ENCODE results near the gene ATP6V1G1. TPM values are rescaled to one million over a fixed set of nuclear protein-coding genes. Genes with fewer than 3 reads are reported as not detected.

ATP6V1G1 gene
- total RNA-seq, 1 donor from 2014 or later = 123 TPM

DNA sequence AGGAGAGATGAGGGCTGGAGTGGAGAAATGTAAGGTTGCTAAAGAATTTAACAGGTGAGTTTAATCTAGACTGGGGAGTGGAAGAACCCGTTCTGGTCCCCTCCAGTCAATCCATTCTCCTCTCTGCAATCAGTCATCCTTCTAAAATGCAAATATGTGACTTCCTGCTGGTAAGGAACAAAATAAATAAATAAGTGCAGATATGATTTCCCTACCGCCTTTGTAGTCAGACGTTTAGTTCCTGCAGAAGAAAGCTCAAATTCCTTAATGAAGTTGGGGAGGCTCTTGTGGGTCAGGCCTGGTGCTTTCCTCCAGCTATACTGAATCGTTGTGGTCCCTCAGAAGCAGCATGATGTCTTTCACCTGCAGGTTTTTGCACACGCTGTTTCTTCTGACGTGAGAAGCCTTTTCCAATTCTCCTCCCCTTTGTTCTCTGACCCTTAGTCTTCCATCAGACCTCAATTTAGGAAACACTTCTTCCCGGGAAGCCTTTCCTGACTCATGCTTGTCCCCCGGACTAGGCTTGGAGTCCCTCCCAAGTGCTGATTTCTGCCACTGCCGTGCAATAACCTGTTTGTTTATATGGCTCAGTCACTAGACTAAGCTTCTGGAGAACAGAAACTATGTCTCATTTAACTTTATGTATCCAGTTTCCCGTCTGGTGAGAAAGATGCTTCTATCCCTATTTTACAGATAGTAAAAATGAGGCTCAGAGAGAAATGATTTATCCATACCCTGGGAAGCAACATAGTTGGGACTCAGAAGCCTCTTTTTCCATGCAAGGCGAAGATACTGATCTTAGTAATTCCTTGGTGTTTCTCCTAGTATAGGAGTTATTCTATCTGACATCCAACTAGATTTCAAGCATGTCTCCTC lies 1.3 kb downstream of the ATP6V1G1 start:
- peak overlapping the region; percentile 98 for H3K4me3 Mint-ChIP-seq (ENCODE audit: unreplicated experiment)
- peak overlapping the region; percentile 99 for H3K27ac Mint-ChIP-seq (ENCODE audit: unreplicated experiment)
- TF ChIP-seq CTCF (IDR thresholded peaks at IDR 0.05) = no peak
- peaks cover 47% of the 10 kb centered on the region for H3K4me1 Mint-ChIP-seq (ENCODE audit: unreplicated experiment)
- peaks cover 11% of the 10 kb centered on the region for H3K36me3 Mint-ChIP-seq (ENCODE audit: unreplicated experiment)
- H3K27me3 Mint-ChIP-seq (ENCODE audit: unreplicated experiment) = no peaks in the 10 kb centered on the region
- DNase-seq (ENCODE audit: extremely low spot score, unreplicated experiment) = no peak
- no peaks in the 10 kb centered on the region for H3K9me3 Mint-ChIP-seq (ENCODE audit: unreplicated experiment)

DNA sequence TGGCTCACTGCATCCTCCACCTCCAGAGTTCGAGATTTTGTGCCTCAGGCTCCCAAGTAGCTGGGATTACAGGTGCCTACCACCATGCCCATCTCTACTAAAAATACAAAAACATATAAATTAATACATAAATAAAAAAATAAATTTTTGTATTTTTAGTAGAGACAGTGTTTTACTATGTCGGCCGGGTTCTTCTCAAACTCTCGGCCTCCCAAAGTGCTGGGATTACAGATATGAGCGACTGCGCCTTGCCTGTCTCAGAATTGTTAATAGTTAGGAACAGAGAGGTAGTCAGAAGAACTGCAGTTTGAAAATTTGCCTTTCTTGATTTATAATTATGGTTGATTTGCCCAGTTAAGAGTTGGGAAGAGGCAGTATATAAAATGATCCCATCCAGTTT lies 2.8 kb downstream of the ATP6V1G1 start:
- no peaks in the 10 kb centered on the region for H3K9me3 Mint-ChIP-seq (ENCODE audit: unreplicated experiment)
- no peak for TF ChIP-seq CTCF (IDR thresholded peaks at IDR 0.05)
- H3K4me3 Mint-ChIP-seq (ENCODE audit: unreplicated experiment) = peak overlapping the region; percentile 40
- peaks cover 47% of the 10 kb centered on the region for H3K4me1 Mint-ChIP-seq (ENCODE audit: unreplicated experiment)
- no peak for DNase-seq (ENCODE audit: extremely low spot score, unreplicated experiment)
- H3K27ac Mint-ChIP-seq (ENCODE audit: unreplicated experiment) = no peak overlapping the region
- peaks cover 19% of the 10 kb centered on the region for H3K36me3 Mint-ChIP-seq (ENCODE audit: unreplicated experiment)
- no peaks in the 10 kb centered on the region for H3K27me3 Mint-ChIP-seq (ENCODE audit: unreplicated experiment)

- no peak for DNase-seq (ENCODE audit: extremely low spot score, unreplicated experiment)
- Mint-ChIP-seq H3K9me3 (ENCODE audit: unreplicated experiment) (no peaks in the 10 kb centered on the region), H3K36me3 (ENCODE audit: unreplicated experiment) (peaks cover 26% of the 10 kb centered on the region), H3K27me3 (ENCODE audit: unreplicated experiment) (no peaks in the 10 kb centered on the region), H3K4me1 (ENCODE audit: unreplicated experiment) (peaks cover 47% of the 10 kb centered on the region), H3K27ac (ENCODE audit: unreplicated experiment) (peak overlapping the region; percentile 56), H3K4me3 (ENCODE audit: unreplicated experiment) (no peak overlapping the region)
- no peak for TF ChIP-seq CTCF (IDR thresholded peaks at IDR 0.05)
Measured at GRCh38 chr9:114591291-114591787, 3.8 kb downstream of the ATP6V1G1 start.

GRCh38 chr9:114591849-114592248 lies 4.3 kb downstream of the ATP6V1G1 start:
- no peak for TF ChIP-seq CTCF (IDR thresholded peaks at IDR 0.05)
- Mint-ChIP-seq H3K27me3 (ENCODE audit: unreplicated experiment) (no peaks in the 10 kb centered on the region), H3K9me3 (ENCODE audit: unreplicated experiment) (no peaks in the 10 kb centered on the region), H3K36me3 (ENCODE audit: unreplicated experiment) (peaks cover 29% of the 10 kb centered on the region), H3K27ac (ENCODE audit: unreplicated experiment) (peak overlapping the region; percentile 56), H3K4me3 (ENCODE audit: unreplicated experiment) (no peak overlapping the region), H3K4me1 (ENCODE audit: unreplicated experiment) (peaks cover 45% of the 10 kb centered on the region)
- DNase-seq (ENCODE audit: extremely low spot score, unreplicated experiment) = no peak

- H3K36me3 Mint-ChIP-seq (ENCODE audit: unreplicated experiment) = peaks cover 30% of the 10 kb centered on the region
- H3K27me3 Mint-ChIP-seq (ENCODE audit: unreplicated experiment) = no peaks in the 10 kb centered on the region
- no peak for DNase-seq (ENCODE audit: extremely low spot score, unreplicated experiment)
- peaks cover 40% of the 10 kb centered on the region for H3K4me1 Mint-ChIP-seq (ENCODE audit: unreplicated experiment)
- peak; percentile 46 for TF ChIP-seq CTCF (IDR thresholded peaks at IDR 0.05)
- no peak overlapping the region for H3K4me3 Mint-ChIP-seq (ENCODE audit: unreplicated experiment)
- peak overlapping the region; percentile 56 for H3K27ac Mint-ChIP-seq (ENCODE audit: unreplicated experiment)
- no peaks in the 10 kb centered on the region for H3K9me3 Mint-ChIP-seq (ENCODE audit: unreplicated experiment)
Measured at GRCh38 chr9:114592356-114592755, 4.8 kb downstream of the ATP6V1G1 start.
